Measurements from ENCODE around the gene C6orf163. TPM values are rescaled to one million over a fixed set of nuclear protein-coding genes. Genes with fewer than 3 reads are reported as not detected.

The C6orf163 gene
- total RNA-seq, 1 donor from 2014 or later: 0.71 TPM

DNA sequence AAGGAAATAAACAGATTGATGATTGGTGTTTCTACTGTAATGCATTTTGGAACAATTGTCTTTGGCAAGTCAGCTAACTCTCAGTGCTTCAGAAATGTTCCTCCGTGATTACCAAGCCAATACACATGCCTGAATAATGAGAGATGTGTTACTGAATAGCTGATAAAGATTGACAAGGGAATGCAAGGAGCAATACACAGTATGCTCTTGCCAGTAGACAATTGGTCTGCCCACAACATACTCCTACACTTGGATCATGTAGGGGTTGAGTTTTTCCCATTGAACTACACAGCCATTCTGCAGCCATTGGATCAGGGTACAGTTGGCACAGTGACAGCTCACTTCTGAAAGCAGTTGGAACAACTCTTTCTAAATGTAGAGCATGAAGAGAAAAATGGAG, 9.9 kb upstream of the C6orf163 start:
- TF ChIP-seq, protein P1, sequence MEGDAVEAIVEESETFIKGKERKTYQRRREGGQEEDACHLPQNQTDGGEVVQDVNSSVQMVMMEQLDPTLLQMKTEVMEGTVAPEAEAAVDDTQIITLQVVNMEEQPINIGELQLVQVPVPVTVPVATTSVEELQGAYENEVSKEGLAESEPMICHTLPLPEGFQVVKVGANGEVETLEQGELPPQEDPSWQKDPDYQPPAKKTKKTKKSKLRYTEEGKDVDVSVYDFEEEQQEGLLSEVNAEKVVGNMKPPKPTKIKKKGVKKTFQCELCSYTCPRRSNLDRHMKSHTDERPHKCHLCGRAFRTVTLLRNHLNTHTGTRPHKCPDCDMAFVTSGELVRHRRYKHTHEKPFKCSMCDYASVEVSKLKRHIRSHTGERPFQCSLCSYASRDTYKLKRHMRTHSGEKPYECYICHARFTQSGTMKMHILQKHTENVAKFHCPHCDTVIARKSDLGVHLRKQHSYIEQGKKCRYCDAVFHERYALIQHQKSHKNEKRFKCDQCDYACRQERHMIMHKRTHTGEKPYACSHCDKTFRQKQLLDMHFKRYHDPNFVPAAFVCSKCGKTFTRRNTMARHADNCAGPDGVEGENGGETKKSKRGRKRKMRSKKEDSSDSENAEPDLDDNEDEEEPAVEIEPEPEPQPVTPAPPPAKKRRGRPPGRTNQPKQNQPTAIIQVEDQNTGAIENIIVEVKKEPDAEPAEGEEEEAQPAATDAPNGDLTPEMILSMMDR (IDR thresholded peaks at IDR 0.05; ENCODE audit: insufficient read depth, low read length, poor library complexity, severe bottlenecking): no peak
- no peak overlapping the region for H3K4me3 ChIP-seq (ENCODE audit: low read depth, low read length)
- no peaks in the 10 kb centered on the region for H3K27me3 ChIP-seq (ENCODE audit: control insufficient read depth, insufficient read depth, low read length)
- DNase-seq (ENCODE audit: low read depth): no peak
- no peaks in the 10 kb centered on the region for H3K36me3 ChIP-seq (ENCODE audit: control insufficient read depth, insufficient read depth, low read length)

- no peaks in the 10 kb centered on the region for H3K36me3 ChIP-seq (ENCODE audit: control insufficient read depth, insufficient read depth, low read length)
- TF ChIP-seq, protein P1 (IDR thresholded peaks at IDR 0.05; ENCODE audit: insufficient read depth, low read length, poor library complexity, severe bottlenecking): no peak
- no peaks in the 10 kb centered on the region for H3K27me3 ChIP-seq (ENCODE audit: control insufficient read depth, insufficient read depth, low read length)
- no peak overlapping the region for H3K4me3 ChIP-seq (ENCODE audit: low read depth, low read length)
- no peak for DNase-seq (ENCODE audit: low read depth)
Observed at GRCh38 chr6:87336367-87336766, 8.2 kb upstream of the C6orf163 start.

DNA sequence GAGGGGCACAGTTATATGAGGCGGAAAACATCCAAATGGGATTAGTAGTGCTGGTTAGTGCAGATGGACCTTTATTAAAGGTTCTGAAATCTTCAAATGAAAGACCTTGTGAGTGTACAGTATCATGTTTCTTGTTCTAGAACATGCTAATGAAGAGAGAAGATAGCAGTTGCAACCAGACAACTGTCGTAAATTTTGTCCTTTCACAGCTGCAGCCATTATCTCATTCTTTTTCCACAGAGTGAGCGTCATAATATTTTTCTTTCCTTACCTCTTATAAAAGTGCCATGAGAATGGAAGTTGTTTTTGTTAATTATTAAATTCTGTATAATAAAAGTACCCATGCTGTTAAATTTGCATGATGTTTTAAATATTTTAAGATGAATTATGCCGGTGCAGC, 4.4 kb upstream of the C6orf163 start:
- H3K36me3 ChIP-seq (ENCODE audit: control insufficient read depth, insufficient read depth, low read length): no peaks in the 10 kb centered on the region
- no peak for DNase-seq (ENCODE audit: low read depth)
- H3K4me3 ChIP-seq (ENCODE audit: low read depth, low read length): no peak overlapping the region
- TF ChIP-seq, protein P1 (IDR thresholded peaks at IDR 0.05; ENCODE audit: insufficient read depth, low read length, poor library complexity, severe bottlenecking): no peak
- H3K27me3 ChIP-seq (ENCODE audit: control insufficient read depth, insufficient read depth, low read length): no peaks in the 10 kb centered on the region

- DNase-seq (ENCODE audit: low read depth): no peak
- Histone ChIP-seq H3K36me3 (ENCODE audit: control insufficient read depth, insufficient read depth, low read length) (no peaks in the 10 kb centered on the region), H3K4me3 (ENCODE audit: low read depth, low read length) (no peak overlapping the region), H3K27me3 (ENCODE audit: control insufficient read depth, insufficient read depth, low read length) (no peaks in the 10 kb centered on the region)
- TF ChIP-seq, protein P1 (IDR thresholded peaks at IDR 0.05; ENCODE audit: insufficient read depth, low read length, poor library complexity, severe bottlenecking): no peak
Observed at GRCh38 chr6:87341158-87341557, 3.5 kb upstream of the C6orf163 start.

DNA sequence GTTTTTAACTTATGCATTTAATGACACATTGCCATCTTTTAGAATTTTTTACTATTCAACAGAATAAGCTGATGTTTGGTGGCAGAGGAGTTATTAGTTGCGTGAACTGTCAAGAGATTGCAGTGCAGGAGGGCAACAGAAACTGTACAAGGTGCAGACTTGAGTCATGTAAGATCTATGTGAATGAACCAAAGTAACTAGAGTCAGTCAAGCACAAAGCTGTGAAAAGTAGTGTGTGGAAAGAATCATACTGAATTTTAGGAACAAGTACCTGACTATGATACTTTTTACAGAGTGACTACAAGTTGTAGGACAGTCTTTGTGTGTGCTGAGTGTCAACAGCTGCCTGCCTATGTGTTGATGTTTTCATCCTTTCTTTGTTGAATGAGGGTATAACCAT, 2.7 kb upstream of the C6orf163 start:
- DNase-seq (ENCODE audit: low read depth): no peak
- H3K27me3 ChIP-seq (ENCODE audit: control insufficient read depth, insufficient read depth, low read length): no peaks in the 10 kb centered on the region

DNA sequence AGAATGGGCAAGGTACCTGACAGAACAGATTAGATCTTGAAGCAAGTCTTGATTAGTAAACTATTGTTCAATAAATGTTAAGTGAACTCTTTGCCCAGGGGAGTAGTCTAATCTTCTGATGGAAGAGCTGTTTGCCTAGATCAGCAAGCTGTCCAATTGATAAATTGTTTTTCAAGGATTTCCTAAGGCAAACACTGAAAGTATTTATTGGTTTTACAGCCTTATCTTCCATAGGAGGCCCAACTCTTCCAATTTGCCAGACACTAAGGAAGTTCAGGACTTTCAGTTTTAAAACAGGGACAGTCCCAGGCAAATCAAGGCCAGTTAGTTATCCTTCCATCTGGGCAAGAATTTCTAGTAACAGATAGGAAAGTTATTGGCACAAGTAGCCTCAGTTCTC, 1.8 kb upstream of the C6orf163 start:
- H3K36me3 ChIP-seq (ENCODE audit: control insufficient read depth, insufficient read depth, low read length): no peaks in the 10 kb centered on the region
- DNase-seq (ENCODE audit: low read depth): no peak

More for the DNA sequence above, 2.7 kb upstream of the C6orf163 start:
- no peaks in the 10 kb centered on the region for H3K36me3 ChIP-seq (ENCODE audit: control insufficient read depth, insufficient read depth, low read length)
- TF ChIP-seq, protein P1 (IDR thresholded peaks at IDR 0.05; ENCODE audit: insufficient read depth, low read length, poor library complexity, severe bottlenecking): no peak
- H3K4me3 ChIP-seq (ENCODE audit: low read depth, low read length): no peak overlapping the region

More for the DNA sequence above, 1.8 kb upstream of the C6orf163 start:
- Histone ChIP-seq H3K4me3 (ENCODE audit: low read depth, low read length) (no peak overlapping the region), H3K27me3 (ENCODE audit: control insufficient read depth, insufficient read depth, low read length) (no peaks in the 10 kb centered on the region)
- TF ChIP-seq, protein P1 (IDR thresholded peaks at IDR 0.05; ENCODE audit: insufficient read depth, low read length, poor library complexity, severe bottlenecking): no peak

Measured in kidney epithelial cell (primary cell).